Neural progenitor cell (in vitro differentiated cells): ENCODE measurements around the gene RBM27. TPM values are rescaled to one million over a fixed set of nuclear protein-coding genes. Genes with fewer than 3 reads are reported as not detected.
"Not testable (repeated sequence)": the region's sequence is repeated elsewhere in the genome, so short reads cannot be mapped to it uniquely, and the experiment has no call there.

Source experiments
- DNase-seq: peaks from one replicate; pipeline ENCODE4 v3.0.0-alpha.2; 2016; ENCODE audit warnings: low spot score
- H2AFZ ChIP-seq: fragments of 200-600 bp; sonication (generic); replicated peaks from 2 replicates; pipeline ENCODE4 v1.6.1; 2016; ENCODE audit warnings: antibody characterized with exemption
- H3F3A ChIP-seq: fragments of 200-600 bp; sonication (generic); 2 replicates; pipeline ENCODE4 v1.6.1; 2016; ENCODE audit warnings: antibody characterized with exemption, low read depth
- H3K27ac ChIP-seq: fragments of 200-600 bp; sonication (generic); 2 replicates; pipeline ENCODE4 v1.5.1; 2016; ENCODE audit warnings: mild to moderate bottlenecking
- H3K27me3 ChIP-seq: fragments of 200-600 bp; sonication (generic); 2 replicates; pipeline ENCODE4 v1.6.1; 2016; ENCODE audit warnings: mild to moderate bottlenecking, moderate library complexity
- H3K36me3 ChIP-seq: fragments of 200-600 bp; sonication (generic); 2 replicates; pipeline ENCODE4 v1.5.1; 2016
- H3K4me1 ChIP-seq: fragments of 200-600 bp; sonication (generic); 2 replicates; pipeline ENCODE4 v1.6.1; 2016; ENCODE audit warnings: mixed run types
- H3K4me2 ChIP-seq: fragments of 200-600 bp; sonication (generic); 2 replicates; pipeline ENCODE4 v1.6.1; 2016
- H3K4me3 ChIP-seq: fragments of 200-600 bp; sonication (generic); 2 replicates; pipeline ENCODE4 v1.5.1; 2016
- H3K79me2 ChIP-seq: fragments of 200-600 bp; sonication (generic); 2 replicates; pipeline ENCODE4 v1.6.1; 2016; ENCODE audit warnings: low read depth
- H3K9ac ChIP-seq: fragments of 200-600 bp; sonication (generic); 2 replicates; pipeline ENCODE4 v1.6.1; 2016
- H3K9me3 ChIP-seq: fragments of 200-600 bp; sonication (generic); 2 replicates; pipeline ENCODE4 v1.5.1; 2016; ENCODE audit warnings: low read depth
- H4K20me1 ChIP-seq: fragments of 200-600 bp; sonication (generic); 2 replicates; pipeline ENCODE4 v1.6.1; 2016; ENCODE audit warnings: low read depth
- H3K27ac Mint-ChIP-seq: 3 replicates; pipeline ENCODE4 v1.8.0; 2021; ENCODE audit warnings: mixed read lengths
- H3K27me3 Mint-ChIP-seq: 2 replicates; pipeline ENCODE4 v1.8.0; 2022; ENCODE audit warnings: low read depth, mild to moderate bottlenecking, inconsistent platforms, moderate library complexity, mixed read lengths; ENCODE audit not compliant: insufficient read depth
- H3K36me3 Mint-ChIP-seq: 3 replicates; pipeline ENCODE4 v1.8.0; 2021; ENCODE audit warnings: mixed read lengths
- H3K4me1 Mint-ChIP-seq: 3 replicates; pipeline ENCODE4 v1.8.0; 2021; ENCODE audit warnings: mixed read lengths
- H3K4me3 Mint-ChIP-seq: 3 replicates; pipeline ENCODE4 v1.8.0; 2021; ENCODE audit warnings: mild to moderate bottlenecking, moderate library complexity, mixed read lengths
- H3K9me3 Mint-ChIP-seq: 3 replicates; pipeline ENCODE4 v1.8.0; 2020; ENCODE audit warnings: mixed read lengths
- EZH2 ChIP-seq: fragments of 200-600 bp; sonication (generic); IDR thresholded peaks from 2 replicates; pipeline ENCODE4 v1.6.1; 2017; ENCODE audit warnings: antibody characterized with exemption, mild to moderate bottlenecking, moderate library complexity
- EZH2phosphoT487 ChIP-seq: fragments of 200-600 bp; sonication (generic); IDR thresholded peaks from 2 replicates; pipeline ENCODE4 v1.6.1; 2017; ENCODE audit warnings: antibody characterized with exemption
- total RNA-seq: library from RNA; depleted of rRNA; stranded (reverse); fragments of >200 nt; gene quantifications from 2 replicates; pipeline ENCODE4 v1.2.3, GENCODE V29; 2015; ENCODE audit warnings: low replicate concordance
- TF ChIP-seq, protein P1 (sequence below): fragments of 200-600 bp; sonication (generic); IDR thresholded peaks from 2 replicates; pipeline ENCODE4 v1.5.1; 2017; ENCODE audit warnings: antibody characterized with exemption, mild to moderate bottlenecking

RBM27 gene
- total RNA-seq, 1 donor from 2014 or later = 55.0 TPM

DNA sequence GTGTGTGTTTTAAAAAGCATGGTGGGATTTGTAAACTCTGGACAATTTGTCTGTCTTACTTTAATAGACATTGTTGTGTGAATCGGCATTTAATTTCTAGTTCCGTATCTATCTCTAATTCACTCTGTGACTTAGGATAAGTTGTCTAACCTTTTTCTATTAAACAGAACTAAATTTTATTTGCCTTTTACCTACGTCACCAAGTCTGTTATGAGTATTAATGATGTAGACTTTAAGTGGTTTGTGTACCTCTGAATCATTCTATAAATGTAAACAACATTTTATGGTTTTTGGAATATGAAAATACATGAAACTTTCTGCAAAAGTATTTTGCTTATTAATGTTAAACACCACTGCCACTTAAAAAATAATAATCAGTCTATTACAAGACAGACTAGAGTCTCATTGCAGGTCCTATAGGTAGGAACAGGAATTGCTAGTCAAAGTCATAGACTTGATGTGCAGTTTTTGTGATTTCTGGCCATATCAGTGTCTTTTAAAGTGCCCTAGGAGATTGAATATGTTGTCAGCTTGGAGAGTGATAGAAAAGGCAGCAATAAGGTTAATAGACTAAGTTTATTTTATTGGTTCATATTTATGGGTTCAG, 5.6 kb downstream of the RBM27 start:
- no peak overlapping the region for H3K27ac Mint-ChIP-seq
- no peak overlapping the region for H3K9ac ChIP-seq
- H3K4me1 Mint-ChIP-seq = peaks cover 4% of the 10 kb centered on the region
- H3F3A ChIP-seq = peaks cover 3% of the 10 kb centered on the region
- no peaks in the 10 kb centered on the region for H3K9me3 Mint-ChIP-seq
- H3K27ac ChIP-seq = no peak overlapping the region
- H3K27me3 ChIP-seq = no peaks in the 10 kb centered on the region
- H4K20me1 ChIP-seq = peaks cover 77% of the 10 kb centered on the region
- no peaks in the 10 kb centered on the region for H3K9me3 ChIP-seq
- peaks cover 5% of the 10 kb centered on the region for H3K36me3 Mint-ChIP-seq
- no peak overlapping the region for H2AFZ ChIP-seq
- H3K79me2 ChIP-seq = peaks cover 100% of the 10 kb centered on the region
- H3K4me3 Mint-ChIP-seq = no peak overlapping the region
- no peak for DNase-seq
- H3K4me1 ChIP-seq = peaks cover 11% of the 10 kb centered on the region
- no peak overlapping the region for H3K4me3 ChIP-seq
- no peak for TF ChIP-seq EZH2phosphoT487
- TF ChIP-seq, protein P1, sequence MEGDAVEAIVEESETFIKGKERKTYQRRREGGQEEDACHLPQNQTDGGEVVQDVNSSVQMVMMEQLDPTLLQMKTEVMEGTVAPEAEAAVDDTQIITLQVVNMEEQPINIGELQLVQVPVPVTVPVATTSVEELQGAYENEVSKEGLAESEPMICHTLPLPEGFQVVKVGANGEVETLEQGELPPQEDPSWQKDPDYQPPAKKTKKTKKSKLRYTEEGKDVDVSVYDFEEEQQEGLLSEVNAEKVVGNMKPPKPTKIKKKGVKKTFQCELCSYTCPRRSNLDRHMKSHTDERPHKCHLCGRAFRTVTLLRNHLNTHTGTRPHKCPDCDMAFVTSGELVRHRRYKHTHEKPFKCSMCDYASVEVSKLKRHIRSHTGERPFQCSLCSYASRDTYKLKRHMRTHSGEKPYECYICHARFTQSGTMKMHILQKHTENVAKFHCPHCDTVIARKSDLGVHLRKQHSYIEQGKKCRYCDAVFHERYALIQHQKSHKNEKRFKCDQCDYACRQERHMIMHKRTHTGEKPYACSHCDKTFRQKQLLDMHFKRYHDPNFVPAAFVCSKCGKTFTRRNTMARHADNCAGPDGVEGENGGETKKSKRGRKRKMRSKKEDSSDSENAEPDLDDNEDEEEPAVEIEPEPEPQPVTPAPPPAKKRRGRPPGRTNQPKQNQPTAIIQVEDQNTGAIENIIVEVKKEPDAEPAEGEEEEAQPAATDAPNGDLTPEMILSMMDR = peak; percentile 16
- no peaks in the 10 kb centered on the region for H3K36me3 ChIP-seq
- H3K4me2 ChIP-seq = no peak overlapping the region
- H3K27me3 Mint-ChIP-seq = no peaks in the 10 kb centered on the region

DNA sequence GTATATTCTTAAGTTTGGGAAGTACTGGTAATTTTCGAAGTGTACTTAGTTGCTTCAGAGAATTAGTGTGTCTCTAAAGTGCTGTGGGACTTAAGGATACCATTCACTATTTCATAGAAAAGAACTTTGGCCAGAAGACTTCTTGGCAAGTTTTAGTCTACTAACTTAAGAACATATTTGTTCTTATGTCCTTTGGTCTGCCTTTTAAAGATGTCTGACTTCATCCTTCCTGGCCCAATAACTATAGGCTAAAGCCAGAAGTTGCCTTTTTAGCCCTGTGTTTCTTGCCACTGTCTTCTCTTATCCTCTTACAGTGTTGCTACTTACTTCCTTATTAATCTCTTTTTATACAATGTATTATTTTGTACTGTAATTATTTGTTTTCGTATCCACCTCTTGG, 6.3 kb downstream of the RBM27 start:
- Histone ChIP-seq H3K79me2 (peaks cover 100% of the 10 kb centered on the region), H3K9ac (no peak overlapping the region), H3K36me3 (no peaks in the 10 kb centered on the region), H2AFZ (no peak overlapping the region), H4K20me1 (peaks cover 81% of the 10 kb centered on the region), H3F3A (no peaks in the 10 kb centered on the region), H3K9me3 (no peaks in the 10 kb centered on the region), H3K27me3 (no peaks in the 10 kb centered on the region), H3K4me1 (peaks cover 8% of the 10 kb centered on the region), H3K4me2 (no peak overlapping the region), H3K4me3 (no peak overlapping the region), H3K27ac (no peak overlapping the region)
- H3K4me3 Mint-ChIP-seq = no peak overlapping the region
- H3K36me3 Mint-ChIP-seq = peaks cover 5% of the 10 kb centered on the region
- no peak for DNase-seq
- TF ChIP-seq, protein P1 = no peak
- TF ChIP-seq EZH2phosphoT487 = no peak
- TF ChIP-seq EZH2 = no peak
- H3K4me1 Mint-ChIP-seq = peaks cover 9% of the 10 kb centered on the region
- H3K27ac Mint-ChIP-seq = no peak overlapping the region
- H3K9me3 Mint-ChIP-seq = no peaks in the 10 kb centered on the region
- no peaks in the 10 kb centered on the region for H3K27me3 Mint-ChIP-seq

DNA sequence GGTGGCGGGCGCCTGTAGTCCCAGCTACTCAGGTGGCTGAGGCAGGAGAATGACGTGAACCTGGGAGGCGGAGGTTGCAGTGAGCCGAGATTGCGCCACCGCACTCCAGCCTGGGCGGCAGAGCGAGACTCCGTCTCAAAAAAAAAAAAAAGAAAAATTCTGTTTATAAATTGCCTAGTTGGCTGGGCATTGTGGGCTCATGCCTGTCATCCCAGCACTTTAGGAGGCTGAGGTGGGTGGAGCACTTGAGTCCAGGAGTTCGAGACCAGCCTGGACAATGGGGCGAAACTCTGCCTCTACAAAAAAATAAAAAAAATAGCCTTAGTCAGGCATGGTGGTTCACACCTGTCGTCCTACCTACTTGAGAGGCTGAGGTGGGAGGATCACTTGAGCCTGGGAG, 7.4 kb downstream of the RBM27 start:
- H3K4me2 ChIP-seq, H3K36me3 ChIP-seq, H3K4me3 Mint-ChIP-seq, H3F3A ChIP-seq, H3K9me3 Mint-ChIP-seq, H3K9ac ChIP-seq, H2AFZ ChIP-seq, H3K36me3 Mint-ChIP-seq, H3K4me1 ChIP-seq, DNase-seq, H3K27me3 ChIP-seq, H3K27me3 Mint-ChIP-seq, H3K9me3 ChIP-seq, H3K4me3 ChIP-seq, H3K27ac ChIP-seq, H3K27ac Mint-ChIP-seq: not testable (repeated sequence)
- peaks cover 10% of the 10 kb centered on the region for H3K4me1 Mint-ChIP-seq
- peaks cover 81% of the 10 kb centered on the region for H4K20me1 ChIP-seq
- peaks cover 100% of the 10 kb centered on the region for H3K79me2 ChIP-seq

DNA sequence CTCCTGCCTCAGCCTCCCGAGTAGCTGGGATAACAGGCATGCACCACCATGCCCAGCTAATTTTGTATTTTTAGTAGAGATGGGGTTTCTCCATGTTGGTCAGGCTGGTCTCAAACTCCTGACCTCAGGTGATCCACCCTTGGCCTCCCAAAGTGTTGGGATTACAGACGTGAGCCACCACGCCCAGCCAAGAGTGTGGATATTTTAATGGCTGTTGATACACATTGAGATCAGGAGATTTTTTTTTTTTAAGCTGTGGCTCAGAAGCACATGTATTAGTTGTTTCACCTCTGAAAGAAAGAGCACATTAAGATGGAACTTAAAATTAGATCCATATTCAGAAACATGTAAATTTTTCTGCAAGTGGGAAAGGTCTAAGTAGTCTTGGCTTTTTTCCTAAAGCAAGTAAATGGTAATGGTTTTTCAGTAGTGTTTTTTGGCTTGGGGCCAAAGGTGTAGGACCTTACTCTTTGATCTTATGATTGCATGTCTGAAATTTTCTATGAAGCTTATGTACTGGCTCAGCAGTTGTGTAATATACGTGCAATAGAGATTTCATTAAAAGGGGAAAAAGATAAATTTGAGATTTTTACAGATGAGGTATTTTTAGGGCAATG, 9.9 kb downstream of the RBM27 start:
- Histone ChIP-seq H3K4me2 (no peak overlapping the region), H3K36me3 (no peaks in the 10 kb centered on the region), H3K27me3 (no peaks in the 10 kb centered on the region), H3K4me3 (no peak overlapping the region), H3K27ac (no peak overlapping the region), H3K9me3 (no peaks in the 10 kb centered on the region), H4K20me1 (peaks cover 82% of the 10 kb centered on the region), H3K9ac (no peak overlapping the region), H3F3A (no peaks in the 10 kb centered on the region), H3K79me2 (peaks cover 100% of the 10 kb centered on the region), H3K4me1 (no peaks in the 10 kb centered on the region), H2AFZ (no peak overlapping the region)
- Mint-ChIP-seq H3K4me3 (no peak overlapping the region), H3K27me3 (no peaks in the 10 kb centered on the region), H3K27ac (no peak overlapping the region), H3K9me3 (no peaks in the 10 kb centered on the region), H3K36me3 (peaks cover 5% of the 10 kb centered on the region), H3K4me1 (peaks cover 10% of the 10 kb centered on the region)
- no peak for TF ChIP-seq EZH2phosphoT487
- no peak for TF ChIP-seq EZH2
- TF ChIP-seq, protein P1 = no peak
- no peak for DNase-seq

DNA sequence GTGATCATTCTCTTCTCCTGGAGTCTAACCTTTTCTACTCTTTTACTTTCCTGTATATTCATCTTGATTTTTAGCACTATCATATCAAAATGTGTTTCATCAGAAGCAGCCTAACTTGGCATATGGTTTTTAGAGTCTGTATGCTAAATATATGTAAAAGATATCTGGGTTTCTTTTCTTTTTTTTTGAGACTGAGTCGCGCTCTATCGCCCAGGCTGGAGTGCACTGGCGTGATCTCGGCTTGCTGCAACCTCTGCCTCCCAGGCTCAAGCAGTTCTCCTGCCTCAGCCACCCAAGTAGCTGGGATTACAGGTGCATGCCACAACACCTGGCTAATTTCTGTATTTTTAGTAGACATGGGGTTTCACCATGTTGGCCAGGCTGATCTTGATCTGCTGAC, 11.5 kb downstream of the RBM27 start:
- not testable (repeated sequence) for H3K27me3 ChIP-seq, H3K4me3 Mint-ChIP-seq, H3F3A ChIP-seq, H3K9me3 ChIP-seq, H3K9me3 Mint-ChIP-seq, H3K4me1 ChIP-seq, H3K36me3 Mint-ChIP-seq, H3K9ac ChIP-seq, H3K4me2 ChIP-seq, H2AFZ ChIP-seq, DNase-seq, H3K36me3 ChIP-seq, H3K27ac Mint-ChIP-seq, H3K27me3 Mint-ChIP-seq, H3K4me3 ChIP-seq
- H3K27ac ChIP-seq = peak overlapping the region; percentile 10
- H4K20me1 ChIP-seq = peaks cover 76% of the 10 kb centered on the region
- H3K4me1 Mint-ChIP-seq = peaks cover 10% of the 10 kb centered on the region
- peaks cover 99% of the 10 kb centered on the region for H3K79me2 ChIP-seq
